ENCODE data around the gene C16orf54. TPM values are rescaled to one million over a fixed set of nuclear protein-coding genes. Genes with fewer than 3 reads are reported as not detected.
"Not testable (repeated sequence)": the region's sequence is repeated elsewhere in the genome, so short reads cannot be mapped to it uniquely, and the experiment has no call there.

The C16orf54 gene
- total and polyA plus RNA-seq, 9 of the 15 experiments (the other 6 are each of a cell fraction or from before 2014, with no cell fraction given): 0.09 TPM; not detected in 8

DNA sequence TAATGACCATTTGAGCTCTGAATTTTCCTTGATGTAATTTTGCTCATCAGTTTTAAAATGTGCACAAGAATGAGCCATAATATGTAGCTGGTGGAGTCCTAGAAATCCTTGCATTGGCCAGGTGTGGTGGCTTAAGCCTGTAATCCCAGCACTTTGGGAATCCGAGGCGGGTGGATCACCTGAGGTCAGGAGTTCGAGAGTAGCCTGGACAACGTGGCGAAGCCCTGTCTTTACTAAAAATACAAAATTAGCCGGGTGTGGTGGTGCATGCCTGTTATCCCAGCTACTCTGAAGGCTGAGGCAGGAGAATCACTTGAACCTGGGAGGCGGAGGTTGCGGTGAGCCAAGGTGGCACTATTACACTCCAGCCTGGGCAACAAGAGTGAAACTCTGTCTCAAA is 11.3 kb upstream of the C16orf54 start:
- H3K9me1 ChIP-seq (ENCODE audit: control insufficient read depth, insufficient read depth, low read length); H3K79me2 ChIP-seq (ENCODE audit: control insufficient read depth, insufficient read depth, low read length); H3K27me3 ChIP-seq (ENCODE audit: control insufficient read depth in 2 of 2, insufficient read depth in 2 of 2, low read length in 2 of 2); H3K27ac ChIP-seq (ENCODE audit: extremely low read depth, low read depth, low read length); H3K4me2 ChIP-seq (ENCODE audit: insufficient read depth, low read length); DNase-seq (ENCODE audit: extremely low read depth in 1 of 4, low spot score in 3 of 4); H3K4me1 ChIP-seq (replicated peaks in 1 of 2; ENCODE audit: control insufficient read depth in 2 of 2, insufficient read depth in 2 of 2, low read length in 2 of 2); BruUV-seq (replicated peaks); ATAC-seq; H3K36me3 ChIP-seq (ENCODE audit: control insufficient read depth, insufficient read depth, low read length); in situ Hi-C loops (cut with MboI); H3K4me3 ChIP-seq; intact Hi-C loops (cut with micrococcal nuclease); H2AFZ ChIP-seq (ENCODE audit: low read depth, low read length); H4K20me1 ChIP-seq (replicated peaks; ENCODE audit: control insufficient read depth, insufficient read depth, low read length); FAIRE-seq; H3K9ac ChIP-seq (ENCODE audit: insufficient read depth in 1 of 2, low read depth in 2 of 2, low read length in 2 of 2); H3K9me3 ChIP-seq (replicated peaks; ENCODE audit: control insufficient read depth, insufficient read depth, low read depth, low read length): not testable (repeated sequence)
- 49% methylated on average over 8 of the region's 8 CpGs for WGBS (ENCODE audit: insufficient coverage, low coverage, missing lambda C conversion rate)
- CTCF ChIA-PET (ENCODE audit: low intra/inter-chr PET ratio): interaction anchor here (0.7 kb wide), 1 partner anchor 26 kb away, joined by 3 read pairs; no protein-coding TSS in a partner anchor
- POLR2A ChIA-PET: interaction anchor here (0.6 to 1.1 kb wide), 3 partner anchors 10 to 47 kb away, joined by 3 read pairs; no protein-coding TSS in a partner anchor

DNA sequence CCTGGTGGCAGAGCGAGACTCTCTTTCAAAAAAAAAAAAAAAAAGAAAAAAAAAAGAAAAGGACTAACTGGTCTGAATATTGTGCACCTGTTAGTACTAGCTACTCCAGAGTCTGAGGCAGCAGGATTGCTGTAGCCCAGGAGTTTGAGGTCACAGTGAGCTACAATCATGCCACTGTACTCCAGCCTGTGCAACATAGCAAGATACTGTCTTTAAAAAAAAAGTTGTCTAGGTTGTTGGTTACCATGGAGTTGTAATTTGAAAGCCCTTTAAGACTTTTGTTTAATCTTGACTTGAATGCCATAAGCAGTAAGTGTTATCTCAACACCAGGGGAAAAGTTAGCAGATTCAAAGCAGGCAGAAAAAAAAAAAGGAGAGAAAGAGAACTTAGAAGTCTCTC is 10.9 kb upstream of the C16orf54 start:
- TF ChIP-seq MCM7 (IDR thresholded peaks at IDR 0.05) (no peak), TBL1XR1 (IDR thresholded peaks at IDR 0.05; ENCODE audit: low read length in 2 of 2) (no peak), STAT5B (CRISPR knock-in tag; IDR thresholded peaks at IDR 0.05) (no peak), RFX1 (IDR thresholded peaks at IDR 0.05) (peak; percentile 27), MYNN (IDR thresholded peaks at IDR 0.05) (peak; percentile 73), MYNN (CRISPR knock-in tag; IDR thresholded peaks at IDR 0.05) (no peak), SMARCA4 (IDR thresholded peaks at IDR 0.05) (no peak), NCOA2 (IDR thresholded peaks at IDR 0.05; ENCODE audit: partially characterized antibody in 2 of 2) (no peak), ZNF77 (CRISPR knock-in tag; IDR thresholded peaks at IDR 0.05) (no peak), ETV5 (CRISPR knock-in tag; IDR thresholded peaks at IDR 0.05; ENCODE audit: low read depth) (no peak), MYC (IDR thresholded peaks at IDR 0.05; ENCODE audit: low read depth, low read length) (no peak), MYC (CRISPR knock-in tag; IDR thresholded peaks at IDR 0.05; ENCODE audit: borderline replicate concordance, low read depth) (no peak), STAG1 (CRISPR knock-in tag; IDR thresholded peaks at IDR 0.05; ENCODE audit: borderline replicate concordance) (no peak), HMGN3 (IDR thresholded peaks at IDR 0.05; ENCODE audit: borderline replicate concordance, extremely low read depth, insufficient read length, low read depth, low read length) (no peak)
- TF ChIP-seq, protein P1, sequence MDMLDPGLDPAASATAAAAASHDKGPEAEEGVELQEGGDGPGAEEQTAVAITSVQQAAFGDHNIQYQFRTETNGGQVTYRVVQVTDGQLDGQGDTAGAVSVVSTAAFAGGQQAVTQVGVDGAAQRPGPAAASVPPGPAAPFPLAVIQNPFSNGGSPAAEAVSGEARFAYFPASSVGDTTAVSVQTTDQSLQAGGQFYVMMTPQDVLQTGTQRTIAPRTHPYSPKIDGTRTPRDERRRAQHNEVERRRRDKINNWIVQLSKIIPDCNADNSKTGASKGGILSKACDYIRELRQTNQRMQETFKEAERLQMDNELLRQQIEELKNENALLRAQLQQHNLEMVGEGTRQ (CRISPR knock-in tag; IDR thresholded peaks at IDR 0.05): no peak
- TF ChIP-seq, protein P2, sequence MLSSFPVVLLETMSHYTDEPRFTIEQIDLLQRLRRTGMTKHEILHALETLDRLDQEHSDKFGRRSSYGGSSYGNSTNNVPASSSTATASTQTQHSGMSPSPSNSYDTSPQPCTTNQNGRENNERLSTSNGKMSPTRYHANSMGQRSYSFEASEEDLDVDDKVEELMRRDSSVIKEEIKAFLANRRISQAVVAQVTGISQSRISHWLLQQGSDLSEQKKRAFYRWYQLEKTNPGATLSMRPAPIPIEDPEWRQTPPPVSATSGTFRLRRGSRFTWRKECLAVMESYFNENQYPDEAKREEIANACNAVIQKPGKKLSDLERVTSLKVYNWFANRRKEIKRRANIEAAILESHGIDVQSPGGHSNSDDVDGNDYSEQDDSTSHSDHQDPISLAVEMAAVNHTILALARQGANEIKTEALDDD (IDR thresholded peaks at IDR 0.05): no peak

More for the DNA sequence above, 10.9 kb upstream of the C16orf54 start:
- CTCF ChIA-PET (ENCODE audit: low intra/inter-chr PET ratio): interaction anchor here (0.7 kb wide), 1 partner anchor 26 kb away, joined by 3 read pairs; no protein-coding TSS in a partner anchor
- BruUV-seq (replicated peaks): no TSS peak
- Histone ChIP-seq H3K27me3 (ENCODE audit: control insufficient read depth in 2 of 2, insufficient read depth in 2 of 2, low read length in 2 of 2) (no peaks in the 10 kb centered on the region), H3K4me1 (replicated peaks in 1 of 2; ENCODE audit: control insufficient read depth in 2 of 2, insufficient read depth in 2 of 2, low read length in 2 of 2) (peaks cover 0 to 3% of the 10 kb centered on the region in 2 experiments; a peak in 1 of 5 replicates), H3K9me3 (replicated peaks; ENCODE audit: control insufficient read depth, insufficient read depth, low read depth, low read length) (no peaks in the 10 kb centered on the region), H3K9ac (ENCODE audit: insufficient read depth in 1 of 2, low read depth in 2 of 2, low read length in 2 of 2) (no peak overlapping the region), H4K20me1 (replicated peaks; ENCODE audit: control insufficient read depth, insufficient read depth, low read length) (no peaks in the 10 kb centered on the region), H2AFZ (ENCODE audit: low read depth, low read length) (no peak overlapping the region), H3K4me3 (no peak overlapping the region), H3K79me2 (ENCODE audit: control insufficient read depth, insufficient read depth, low read length) (no peaks in the 10 kb centered on the region), H3K4me2 (ENCODE audit: insufficient read depth, low read length) (no peak overlapping the region), H3K36me3 (ENCODE audit: control insufficient read depth, insufficient read depth, low read length) (no peaks in the 10 kb centered on the region), H3K9me1 (ENCODE audit: control insufficient read depth, insufficient read depth, low read length) (no peaks in the 10 kb centered on the region), H3K27ac (ENCODE audit: extremely low read depth, low read depth, low read length) (no peak overlapping the region)
- DNase-seq (ENCODE audit: extremely low read depth in 1 of 4, low spot score in 3 of 4) (no peak), ATAC-seq (peak; percentile 28; the same call in 1 of the 3 replicates), FAIRE-seq (no peak)
- whole genome bisulfite sequencing (ENCODE audit: insufficient coverage, low coverage, missing lambda C conversion rate): 25% methylated on average over 1 of the region's 1 CpG
- in situ Hi-C loops (cut with MboI): no loop called here
- POLR2A ChIA-PET: interaction anchor here (0.6 to 1.0 kb wide), 3 partner anchors 10 to 25 kb away, joined by 3 read pairs; no protein-coding TSS in a partner anchor
- intact Hi-C loops (cut with micrococcal nuclease): no loop called here
